Measurements from ENCODE around the gene RAD54L2. TPM values are rescaled to one million over a fixed set of nuclear protein-coding genes. Genes with fewer than 3 reads are reported as not detected.
"Not testable (repeated sequence)": the region's sequence is repeated elsewhere in the genome, so short reads cannot be mapped to it uniquely, and the experiment has no call there.

Gene RAD54L2
- polyA plus RNA-seq, 2 of the 4 experiments (the other 2 are of a cell fraction) = 4.8 to 6.4 TPM

GRCh38 chr3:51522273-51522962, 16.1 kb upstream of the RAD54L2 start:
- no peak for DNase-seq (ENCODE audit: low read depth in 1 of 2, low spot score in 1 of 2)
- Histone ChIP-seq H3K9me3 (no peaks in the 10 kb centered on the region), H3K4me2 (no peak overlapping the region), H3K4me3 (no peak overlapping the region), H3K27ac (no peak overlapping the region), H3K4me1 (no peaks in the 10 kb centered on the region)
- WGBS (ENCODE audit: missing lambda C conversion rate) = 69% methylated on average over 11 of the region's 11 CpGs
- no peak for ATAC-seq
- ChIA-PET POLR2A (interaction anchor here (0.6 kb wide), 1 partner anchor 22 kb away, joined by 5 read pairs; no protein-coding TSS in a partner anchor), CTCF (interaction anchor here (0.6 to 3.4 kb wide), 2 partner anchors 21 to 144 kb away, joined by 3 to 18 read pairs; no protein-coding TSS in a partner anchor)
- TF ChIP-seq CEBPB (IDR thresholded peaks at IDR 0.05) = no peak
- TF ChIP-seq ELK1 (IDR thresholded peaks at IDR 0.05; ENCODE audit: low read depth, low read length) = no peak
- TF ChIP-seq ESRRA (IDR thresholded peaks at IDR 0.05; ENCODE audit: borderline replicate concordance, low read length) = no peak
- TF ChIP-seq HOXB13 (CRISPR knock-in tag; IDR thresholded peaks at IDR 0.05; ENCODE audit: low read depth) = no peak
- no peak for TF ChIP-seq CHD2 (IDR thresholded peaks at IDR 0.05; ENCODE audit: low read length, partially characterized antibody)
- no peak for TF ChIP-seq ZSCAN20 (CRISPR knock-in tag; IDR thresholded peaks at IDR 0.05)
- TF ChIP-seq MAFK (IDR thresholded peaks at IDR 0.05; ENCODE audit: partially characterized antibody) = no peak
- no peak for TF ChIP-seq EP300 (IDR thresholded peaks at IDR 0.05)
- TF ChIP-seq JUN (IDR thresholded peaks at IDR 0.05) = no peak
- TF ChIP-seq POLR2AphosphoS2 (conservative IDR thresholded peaks at IDR 0.05; ENCODE audit: low read length) = no peak
- no peak for FAIRE-seq

- FAIRE-seq; H3K9me3 ChIP-seq; DNase-seq (ENCODE audit: low read depth in 1 of 2, low spot score in 1 of 2); POLR2A ChIA-PET; H3K4me2 ChIP-seq; H3K4me3 ChIP-seq; ATAC-seq; CTCF ChIA-PET; H3K27ac ChIP-seq; H3K4me1 ChIP-seq: not testable (repeated sequence)
- 65% methylated on average over 6 of the region's 6 CpGs for WGBS (ENCODE audit: missing lambda C conversion rate)
These were observed 13.6 kb upstream of the RAD54L2 start for GRCh38 chr3:51524874-51525273.

GRCh38 chr3:51530485-51530884, 8.0 kb upstream of the RAD54L2 start:
- no peak for ATAC-seq
- FAIRE-seq = no peak

More at GRCh38 chr3:51530485-51530884, 8.0 kb upstream of the RAD54L2 start:
- ChIA-PET POLR2A (no interaction called here), CTCF (no interaction called here)
- DNase-seq (ENCODE audit: low read depth in 1 of 2, low spot score in 1 of 2) = no peak
- H3K9me3 ChIP-seq = peaks cover 2% of the 10 kb centered on the region; the same call in 1 of the 3 replicates
- TF ChIP-seq KDM1A (IDR thresholded peaks at IDR 0.05; ENCODE audit: low read depth) (no peak), BHLHE40 (IDR thresholded peaks at IDR 0.05; ENCODE audit: low read depth, low read length) (no peak), RCOR1 (IDR thresholded peaks at IDR 0.05; ENCODE audit: low read depth, low read length) (no peak), HES2 (IDR thresholded peaks at IDR 0.05) (no peak), CHD4 (IDR thresholded peaks at IDR 0.05; ENCODE audit: borderline replicate concordance) (no peak), POLR2A (IDR thresholded peaks at IDR 0.05; ENCODE audit: low read length) (no peak), USF2 (IDR thresholded peaks at IDR 0.05) (no peak), ZNF302 (CRISPR knock-in tag; IDR thresholded peaks at IDR 0.05) (no peak), CEBPB (IDR thresholded peaks at IDR 0.05) (no peak), JUNB (IDR thresholded peaks at IDR 0.05) (no peak), RAD21 (conservative IDR thresholded peaks at IDR 0.05 in 1 of 2, IDR thresholded peaks at IDR 0.05 in 1 of 2) (no peak), E2F6 (IDR thresholded peaks at IDR 0.05; ENCODE audit: borderline replicate concordance, low read depth) (no peak), CTCF (IDR thresholded peaks at IDR 0.05) (no peak), CHD2 (IDR thresholded peaks at IDR 0.05; ENCODE audit: low read length, partially characterized antibody) (no peak)
- no peak overlapping the region for H3K27ac ChIP-seq
- 44% methylated on average over 6 of the region's 7 CpGs for WGBS (ENCODE audit: missing lambda C conversion rate)
- no peak overlapping the region for H3K4me2 ChIP-seq
- H3K4me3 ChIP-seq = no peak overlapping the region
- 0 out of 3 replicates have a peak, but pooled peaks cover 3% of the 10 kb centered on the region for H3K4me1 ChIP-seq

All from A549 (cell line).